ENCODE data around the gene PRTFDC1.

PRTFDC1 gene

DNA sequence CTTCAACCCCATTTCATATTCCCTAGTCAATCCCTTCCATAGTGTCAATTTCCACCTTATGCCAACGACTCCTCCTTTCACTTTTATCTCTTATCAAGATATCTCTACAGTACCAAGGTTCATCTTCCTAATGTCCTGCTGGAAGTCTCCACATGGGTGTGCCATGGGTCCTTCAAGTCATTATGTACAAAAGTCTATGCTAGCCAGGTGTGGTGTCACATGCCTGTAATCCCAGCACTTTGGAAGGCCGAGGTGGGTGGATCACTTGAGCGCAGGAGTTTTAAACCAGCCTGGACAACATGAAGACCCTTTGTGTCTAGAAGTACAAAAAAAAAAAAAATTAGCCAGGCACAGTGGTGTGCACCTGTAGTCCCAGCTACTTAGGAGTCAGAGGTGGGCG is 47.6 kb downstream of the PRTFDC1 start:
- Histone ChIP-seq H3K79me2 (ENCODE audit: control insufficient read depth, insufficient read depth, low read length) (no peaks in the 10 kb centered on the region), H2BK5ac (ENCODE audit: low read length) (no peak overlapping the region), H3K18ac (ENCODE audit: low read length) (no peak overlapping the region), H3K9ac (ENCODE audit: low read length) (no peak overlapping the region), H3K4me2 (ENCODE audit: low read length) (no peak overlapping the region), H3K4me1 (ENCODE audit: control insufficient read depth, low read depth, low read length) (no peaks in the 10 kb centered on the region), H2BK15ac (replicated peaks; ENCODE audit: low read depth) (no peak overlapping the region), H3K23ac (ENCODE audit: low read length) (no peak overlapping the region), H3K27me3 (ENCODE audit: insufficient read depth, low read length, poor library complexity) (no peaks in the 10 kb centered on the region), H3K56ac (ENCODE audit: low read length) (no peak overlapping the region), H3K79me1 (ENCODE audit: low read length) (no peaks in the 10 kb centered on the region), H2BK120ac (ENCODE audit: low read depth, low read length) (no peak overlapping the region), H4K8ac (ENCODE audit: low read depth, low read length) (no peak overlapping the region), H3K36me3 (ENCODE audit: control insufficient read depth, insufficient read depth, low read length) (no peaks in the 10 kb centered on the region), H3K4me3 (ENCODE audit: low read length) (no peak overlapping the region), H2AK5ac (ENCODE audit: low read length) (no peak overlapping the region), H3K27ac (ENCODE audit: low read depth, low read length) (no peak overlapping the region), H4K5ac (ENCODE audit: low read length) (no peak overlapping the region), H3K4ac (ENCODE audit: low read depth, low read length) (no peak overlapping the region)
- DNase-seq: no peak
- WGBS (ENCODE audit: extremely low coverage, insufficient coverage, low lambda C conversion rate): 100% methylated on average over 1 of the region's 4 CpGs

DNA sequence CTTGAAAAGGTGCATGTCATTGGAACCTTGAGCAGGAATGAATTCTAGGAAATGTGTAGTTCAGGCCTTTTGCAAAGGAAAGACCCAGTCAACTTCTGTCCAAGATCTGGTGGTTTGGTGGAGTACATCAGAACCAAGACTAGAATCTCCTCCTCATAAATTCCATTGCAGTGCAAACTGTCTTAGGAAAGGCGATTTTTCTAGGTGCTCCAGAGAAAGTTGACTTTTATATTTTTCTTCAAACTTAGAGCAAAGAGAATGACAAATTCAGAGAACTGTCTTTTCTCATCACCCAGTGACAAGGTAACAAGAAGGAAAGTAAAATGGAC is 50.0 kb downstream of the PRTFDC1 start:
- no peak for DNase-seq
- H2BK5ac ChIP-seq (ENCODE audit: low read length): no peak overlapping the region
- H2AK5ac ChIP-seq (ENCODE audit: low read length): no peak overlapping the region
- no peak overlapping the region for H4K5ac ChIP-seq (ENCODE audit: low read length)
- no CpG with 5 or more reads among the region's 1 CpG for WGBS (ENCODE audit: extremely low coverage, insufficient coverage, low lambda C conversion rate)
- no peak overlapping the region for H4K8ac ChIP-seq (ENCODE audit: low read depth, low read length)
- H3K27me3 ChIP-seq (ENCODE audit: insufficient read depth, low read length, poor library complexity): no peaks in the 10 kb centered on the region
- H3K18ac ChIP-seq (ENCODE audit: low read length): no peak overlapping the region
- no peaks in the 10 kb centered on the region for H3K79me1 ChIP-seq (ENCODE audit: low read length)
- H3K27ac ChIP-seq (ENCODE audit: low read depth, low read length): no peak overlapping the region
- no peak overlapping the region for H3K4ac ChIP-seq (ENCODE audit: low read depth, low read length)
- H3K4me3 ChIP-seq (ENCODE audit: low read length): no peak overlapping the region
- H3K56ac ChIP-seq (ENCODE audit: low read length): no peak overlapping the region
- H3K4me1 ChIP-seq (ENCODE audit: control insufficient read depth, low read depth, low read length): peaks cover 2% of the 10 kb centered on the region
- no peaks in the 10 kb centered on the region for H3K79me2 ChIP-seq (ENCODE audit: control insufficient read depth, insufficient read depth, low read length)
- H2BK15ac ChIP-seq (replicated peaks; ENCODE audit: low read depth): no peak overlapping the region
- H2BK120ac ChIP-seq (ENCODE audit: low read depth, low read length): no peak overlapping the region
- H3K9ac ChIP-seq (ENCODE audit: low read length): no peak overlapping the region
- H3K4me2 ChIP-seq (ENCODE audit: low read length): no peak overlapping the region
- H3K23ac ChIP-seq (ENCODE audit: low read length): no peak overlapping the region
- no peaks in the 10 kb centered on the region for H3K36me3 ChIP-seq (ENCODE audit: control insufficient read depth, insufficient read depth, low read length)

DNA sequence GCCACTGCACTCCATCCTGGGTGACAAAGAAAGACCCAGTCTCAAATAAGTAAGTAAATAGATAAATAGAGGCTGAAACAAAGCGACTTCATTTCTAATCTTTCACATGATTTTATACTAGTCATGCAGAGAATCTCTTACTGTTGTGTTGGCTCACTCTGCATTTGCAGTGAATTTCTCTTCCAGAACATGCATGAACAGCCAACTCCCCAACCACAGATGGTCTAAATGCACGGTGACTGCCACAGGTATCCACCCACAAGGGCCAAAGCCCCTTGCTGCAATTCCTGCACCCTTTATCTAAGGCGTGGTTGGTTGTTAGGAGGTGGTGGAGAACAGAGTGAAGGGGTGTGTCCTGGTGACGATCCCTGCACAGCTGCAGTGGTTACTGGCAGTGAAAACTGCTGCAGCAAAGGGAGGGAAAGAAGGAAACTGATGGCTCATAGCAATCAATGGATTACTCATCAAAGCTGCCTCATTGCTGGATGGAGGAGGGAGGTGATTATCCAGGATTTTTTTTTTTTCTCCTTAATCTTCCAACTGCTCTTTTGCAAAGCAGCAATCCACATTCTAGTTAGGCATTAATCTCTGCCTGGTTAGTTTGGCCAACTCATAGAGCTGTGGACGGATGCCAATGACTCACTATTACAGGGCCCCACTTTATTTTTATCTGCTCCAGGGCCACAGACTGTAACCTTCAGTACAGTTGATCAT is 50.6 kb downstream of the PRTFDC1 start:
- Histone ChIP-seq H2BK5ac (ENCODE audit: low read length) (no peak overlapping the region), H3K4me1 (ENCODE audit: control insufficient read depth, low read depth, low read length) (peaks cover 2% of the 10 kb centered on the region), H3K4me2 (ENCODE audit: low read length) (no peak overlapping the region), H2AK5ac (ENCODE audit: low read length) (no peak overlapping the region), H3K18ac (ENCODE audit: low read length) (no peak overlapping the region), H2BK15ac (replicated peaks; ENCODE audit: low read depth) (no peak overlapping the region), H3K27me3 (ENCODE audit: insufficient read depth, low read length, poor library complexity) (no peaks in the 10 kb centered on the region), H2BK120ac (ENCODE audit: low read depth, low read length) (no peak overlapping the region), H4K5ac (ENCODE audit: low read length) (no peak overlapping the region), H3K79me2 (ENCODE audit: control insufficient read depth, insufficient read depth, low read length) (no peaks in the 10 kb centered on the region), H3K36me3 (ENCODE audit: control insufficient read depth, insufficient read depth, low read length) (no peaks in the 10 kb centered on the region), H4K8ac (ENCODE audit: low read depth, low read length) (no peak overlapping the region), H3K56ac (ENCODE audit: low read length) (no peak overlapping the region), H3K9ac (ENCODE audit: low read length) (no peak overlapping the region), H3K4me3 (ENCODE audit: low read length) (no peak overlapping the region), H3K23ac (ENCODE audit: low read length) (no peak overlapping the region), H3K27ac (ENCODE audit: low read depth, low read length) (no peak overlapping the region), H3K79me1 (ENCODE audit: low read length) (no peaks in the 10 kb centered on the region), H3K4ac (ENCODE audit: low read depth, low read length) (no peak overlapping the region)
- DNase-seq: peak; percentile 19
- WGBS (ENCODE audit: extremely low coverage, insufficient coverage, low lambda C conversion rate): no CpG with 5 or more reads among the region's 5 CpGs

DNA sequence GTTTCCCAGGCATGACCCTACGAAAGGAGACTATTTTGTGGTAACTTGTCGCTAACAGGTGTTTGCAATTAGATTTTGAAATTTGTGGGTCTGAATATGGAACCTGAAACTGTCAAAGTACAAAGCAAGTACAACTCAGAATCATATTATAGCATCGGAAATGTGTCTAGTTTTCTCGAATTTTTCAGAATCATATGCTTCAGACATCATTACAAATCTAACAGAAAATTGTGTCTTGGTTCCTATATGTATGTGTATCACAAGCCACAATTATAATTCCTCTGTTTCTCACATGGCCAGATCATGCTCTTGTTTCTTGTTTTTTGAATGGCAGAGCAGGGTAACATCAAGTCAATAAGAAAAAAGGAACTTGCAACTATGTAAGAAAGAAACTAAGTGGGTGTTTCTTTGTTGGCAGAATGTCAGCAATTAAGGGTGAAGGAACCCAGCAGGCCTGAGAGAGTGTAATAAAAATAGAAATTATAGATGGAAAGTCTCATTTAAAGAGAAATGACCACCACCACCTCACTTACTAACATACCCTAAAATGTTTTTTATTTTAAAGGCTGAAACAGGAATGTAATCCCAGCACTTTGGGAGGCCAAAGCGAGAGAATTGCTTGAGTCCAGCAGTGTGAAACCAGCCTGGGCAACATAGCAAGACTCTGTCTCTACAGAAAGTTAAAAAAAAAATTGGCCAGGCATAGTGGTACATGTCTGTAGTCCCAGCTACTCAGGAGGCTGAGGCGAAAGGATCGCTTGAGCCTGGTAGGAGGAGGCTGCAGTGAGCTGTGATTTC is 51.3 kb downstream of the PRTFDC1 start:
- Histone ChIP-seq H2BK120ac (ENCODE audit: low read depth, low read length) (no peak overlapping the region), H3K9ac (ENCODE audit: low read length) (no peak overlapping the region), H3K79me2 (ENCODE audit: control insufficient read depth, insufficient read depth, low read length) (no peaks in the 10 kb centered on the region), H3K27ac (ENCODE audit: low read depth, low read length) (no peak overlapping the region), H4K5ac (ENCODE audit: low read length) (no peak overlapping the region), H3K56ac (ENCODE audit: low read length) (no peak overlapping the region), H3K36me3 (ENCODE audit: control insufficient read depth, insufficient read depth, low read length) (no peaks in the 10 kb centered on the region), H3K18ac (ENCODE audit: low read length) (no peak overlapping the region), H2BK15ac (replicated peaks; ENCODE audit: low read depth) (no peak overlapping the region), H3K4me1 (ENCODE audit: control insufficient read depth, low read depth, low read length) (peaks cover 2% of the 10 kb centered on the region), H3K4me3 (ENCODE audit: low read length) (no peak overlapping the region), H2BK5ac (ENCODE audit: low read length) (no peak overlapping the region), H2AK5ac (ENCODE audit: low read length) (no peak overlapping the region), H3K4me2 (ENCODE audit: low read length) (no peak overlapping the region), H4K8ac (ENCODE audit: low read depth, low read length) (no peak overlapping the region), H3K4ac (ENCODE audit: low read depth, low read length) (no peak overlapping the region), H3K23ac (ENCODE audit: low read length) (no peak overlapping the region), H3K79me1 (ENCODE audit: low read length) (no peaks in the 10 kb centered on the region), H3K27me3 (ENCODE audit: insufficient read depth, low read length, poor library complexity) (no peaks in the 10 kb centered on the region)
- no peak for DNase-seq
- no CpG with 5 or more reads among the region's 7 CpGs for WGBS (ENCODE audit: extremely low coverage, insufficient coverage, low lambda C conversion rate)

- no peak overlapping the region for H3K23ac ChIP-seq (ENCODE audit: low read length)
- H3K4me2 ChIP-seq (ENCODE audit: low read length): no peak overlapping the region
- H3K79me2 ChIP-seq (ENCODE audit: control insufficient read depth, insufficient read depth, low read length): no peaks in the 10 kb centered on the region
- no peak for DNase-seq
- H3K36me3 ChIP-seq (ENCODE audit: control insufficient read depth, insufficient read depth, low read length): no peaks in the 10 kb centered on the region
- H3K56ac ChIP-seq (ENCODE audit: low read length): no peak overlapping the region
- no peak overlapping the region for H3K27ac ChIP-seq (ENCODE audit: low read depth, low read length)
- H2BK15ac ChIP-seq (replicated peaks; ENCODE audit: low read depth): no peak overlapping the region
- peaks cover 2% of the 10 kb centered on the region for H3K4me1 ChIP-seq (ENCODE audit: control insufficient read depth, low read depth, low read length)
- H3K9ac ChIP-seq (ENCODE audit: low read length): no peak overlapping the region
- no peak overlapping the region for H2BK5ac ChIP-seq (ENCODE audit: low read length)
- no peak overlapping the region for H2AK5ac ChIP-seq (ENCODE audit: low read length)
- H3K79me1 ChIP-seq (ENCODE audit: low read length): no peaks in the 10 kb centered on the region
- H4K8ac ChIP-seq (ENCODE audit: low read depth, low read length): no peak overlapping the region
- no peak overlapping the region for H3K4me3 ChIP-seq (ENCODE audit: low read length)
- H4K5ac ChIP-seq (ENCODE audit: low read length): no peak overlapping the region
- no CpG with 5 or more reads among the region's 2 CpGs for WGBS (ENCODE audit: extremely low coverage, insufficient coverage, low lambda C conversion rate)
- no peak overlapping the region for H3K4ac ChIP-seq (ENCODE audit: low read depth, low read length)
- no peaks in the 10 kb centered on the region for H3K27me3 ChIP-seq (ENCODE audit: insufficient read depth, low read length, poor library complexity)
- no peak overlapping the region for H2BK120ac ChIP-seq (ENCODE audit: low read depth, low read length)
- H3K18ac ChIP-seq (ENCODE audit: low read length): no peak overlapping the region
These were observed 52.8 kb downstream of the PRTFDC1 start for GRCh38 chr10:24899571-24899970.
